Amniotic epithelial cell (primary cell): ENCODE results near the gene TTLL13.
"Not testable (repeated sequence)": the region's sequence is repeated elsewhere in the genome, so short reads cannot be mapped to it uniquely, and the experiment has no call there.

Experiments
- DNase-seq: peaks from one replicate; pipeline ENCODE4 v3.0.0-alpha.2; 2010; ENCODE audit warnings: low read depth

Gene TTLL13

DNA sequence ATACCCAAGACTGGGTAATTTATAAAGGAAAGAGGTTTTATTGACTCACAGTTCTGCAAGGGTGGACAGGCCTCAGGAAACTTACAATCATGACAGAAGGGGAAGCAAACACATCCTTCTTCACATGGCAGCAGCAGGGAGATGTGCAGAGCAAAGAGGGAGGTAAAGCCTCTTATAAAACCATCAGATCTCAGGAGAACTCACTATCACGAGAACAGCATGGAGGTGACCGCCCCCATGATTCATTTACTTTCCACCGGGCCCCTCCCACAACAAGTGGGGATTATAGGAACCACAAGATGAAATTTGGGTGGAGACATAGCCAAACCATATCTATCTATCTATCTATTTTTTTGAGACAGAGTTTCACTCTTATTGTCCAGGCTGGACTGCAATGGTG lies 10.0 kb upstream of the TTLL13 start:
- DNase-seq, result peak; percentile 29

DNA sequence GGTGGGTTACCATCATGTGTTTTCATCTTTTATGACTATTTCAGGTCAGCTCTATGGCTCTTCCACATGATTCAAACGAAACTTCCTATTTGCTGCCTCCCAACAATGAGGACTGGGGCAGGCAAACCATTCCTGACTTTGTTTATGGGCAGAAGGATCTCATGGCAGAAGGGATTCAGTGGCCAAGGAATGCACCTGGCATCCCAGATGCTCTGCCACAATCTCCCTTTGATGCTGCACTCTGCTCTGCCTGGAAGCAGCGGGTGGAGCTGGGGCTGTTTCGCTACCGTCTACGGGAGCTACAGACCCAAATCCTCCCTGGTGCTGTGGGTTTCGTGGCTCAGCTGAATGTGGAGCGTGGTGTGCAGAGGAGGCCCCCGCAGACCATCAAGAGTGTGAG lies 8.5 kb upstream of the TTLL13 start:
- no peak for DNase-seq

DNA sequence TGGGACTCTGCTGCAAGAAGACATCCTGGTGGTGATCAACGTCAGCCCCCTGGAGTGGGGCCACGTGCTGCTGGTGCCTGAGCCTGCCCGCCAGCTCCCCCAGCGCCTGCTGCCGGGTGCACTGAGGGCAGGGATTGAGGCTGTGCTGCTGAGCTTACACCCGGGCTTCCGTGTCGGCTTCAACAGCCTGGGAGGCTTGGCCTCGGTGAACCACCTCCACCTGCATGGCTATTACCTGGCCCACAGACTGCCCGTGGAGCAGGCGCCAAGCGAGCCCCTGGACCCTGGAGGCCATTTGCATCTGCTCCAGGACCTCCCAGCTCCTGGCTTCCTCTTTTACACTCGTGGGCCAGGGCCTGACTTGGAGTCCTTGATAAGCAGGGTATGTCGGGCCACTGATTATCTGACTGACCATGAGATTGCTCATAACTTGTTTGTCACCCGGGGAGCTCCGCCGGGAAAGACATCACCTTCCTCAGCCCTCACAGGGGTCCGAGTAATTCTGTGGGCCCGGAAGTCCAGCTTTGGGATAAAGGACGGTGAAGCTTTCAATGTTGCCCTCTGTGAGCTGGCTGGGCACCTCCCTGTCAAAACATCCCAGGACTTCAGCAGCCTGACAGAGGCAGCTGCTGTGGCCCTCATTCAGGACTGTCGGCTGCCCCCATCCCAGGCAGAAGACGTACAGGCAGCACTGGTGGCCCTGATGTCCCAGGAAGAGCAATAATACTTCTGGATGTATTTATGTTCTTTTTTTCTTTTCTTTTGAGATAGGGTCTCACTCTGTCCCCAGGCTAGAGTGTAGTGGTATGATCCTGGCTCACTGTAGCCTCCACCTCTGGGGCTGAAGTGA lies 7.8 kb upstream of the TTLL13 start:
- no peak for DNase-seq

DNA sequence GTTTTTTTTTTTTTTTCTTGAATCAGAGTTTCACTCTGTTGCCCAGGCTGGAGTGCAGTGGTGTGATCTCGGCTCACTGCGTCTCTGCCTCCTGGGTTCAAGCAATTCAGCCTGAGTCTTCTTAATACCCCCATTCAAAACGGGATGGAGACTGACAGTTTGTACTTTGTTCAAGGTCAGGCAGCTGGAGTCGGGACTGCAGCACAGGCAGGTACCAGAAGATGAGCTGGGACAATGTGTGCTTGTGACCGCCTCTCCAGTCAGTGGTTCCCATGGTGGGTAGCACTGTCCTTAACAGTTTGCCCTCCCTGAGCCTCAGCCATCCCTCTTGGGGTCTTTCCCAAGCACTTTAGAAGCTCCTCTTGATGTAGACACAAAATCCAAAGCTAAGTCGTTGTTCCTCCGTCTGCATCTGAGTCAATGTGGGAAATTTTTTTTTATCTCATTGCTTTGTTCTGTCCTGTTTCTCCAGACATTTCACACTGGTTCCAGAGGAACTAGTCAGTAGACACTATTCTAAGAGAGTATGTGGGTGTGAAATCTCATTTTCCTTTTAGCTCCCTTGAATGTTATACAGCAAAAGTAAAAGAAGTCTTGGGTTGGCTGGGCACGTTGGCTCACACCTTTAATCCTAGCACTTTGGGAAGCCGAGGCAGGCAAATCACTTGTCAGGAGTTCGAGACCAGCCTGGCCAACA lies 5.3 kb upstream of the TTLL13 start:
- DNase-seq, result no peak

DNA sequence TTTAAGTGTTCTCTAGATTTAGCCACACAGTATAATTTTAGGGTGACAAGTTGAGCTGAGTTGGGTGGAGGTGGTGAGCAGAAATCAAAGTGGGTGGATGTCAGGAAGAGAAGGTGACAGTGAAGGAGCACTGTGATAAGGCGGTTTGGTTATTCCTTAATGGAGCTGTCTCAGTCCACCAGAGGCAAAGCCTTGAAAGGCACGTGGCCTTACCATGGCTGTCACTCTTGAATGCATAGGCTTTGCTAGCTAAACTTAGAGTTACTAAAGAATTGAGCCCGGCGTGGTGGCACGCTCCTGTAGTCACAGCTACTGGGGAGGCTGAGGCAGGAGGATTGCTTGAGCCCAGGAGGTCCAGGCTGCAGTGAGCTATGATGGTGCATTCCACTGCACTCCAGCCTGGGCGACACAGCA lies 560 bp upstream of the TTLL13 start:
- no peak for DNase-seq

DNA sequence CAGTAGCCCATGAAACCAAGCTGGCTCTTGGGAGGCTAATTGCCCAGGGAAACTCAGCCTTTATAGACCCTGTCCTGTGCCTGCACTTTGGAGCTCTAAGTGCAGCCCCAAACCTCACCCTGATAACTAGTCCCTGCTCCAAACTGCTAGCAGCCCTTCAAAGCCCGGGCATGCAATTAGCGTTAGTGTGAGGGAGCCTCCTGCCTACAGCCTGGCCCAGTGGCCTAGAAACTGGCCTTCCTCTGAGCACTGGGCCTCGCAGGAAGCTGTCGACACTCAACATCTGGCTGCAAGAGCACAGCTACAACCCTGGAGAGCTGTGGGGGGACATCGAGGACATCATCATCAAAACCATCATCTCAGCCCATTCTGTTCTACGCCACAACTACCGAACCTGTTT lies 8.4 kb downstream of the TTLL13 start:
- no peak for DNase-seq

DNA sequence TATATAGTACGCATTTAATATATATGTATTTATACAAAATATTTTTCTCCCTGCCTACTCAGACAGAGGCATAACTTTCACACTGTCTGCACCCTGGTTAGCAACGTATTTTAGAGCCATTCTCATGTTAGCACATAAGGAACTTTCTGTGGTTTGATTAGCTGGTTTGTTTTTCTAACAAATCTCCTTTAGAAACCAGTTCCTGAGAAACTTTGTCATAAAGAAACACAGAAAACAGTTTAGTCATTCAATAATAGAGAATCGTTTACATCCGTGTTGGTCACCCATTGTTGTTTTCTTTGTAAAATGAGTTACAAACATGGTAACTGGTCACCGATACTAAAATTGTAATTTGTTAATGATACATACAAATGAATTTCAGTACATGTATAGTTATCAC lies 10.2 kb downstream of the TTLL13 start:
- DNase-seq, result no peak

DNA sequence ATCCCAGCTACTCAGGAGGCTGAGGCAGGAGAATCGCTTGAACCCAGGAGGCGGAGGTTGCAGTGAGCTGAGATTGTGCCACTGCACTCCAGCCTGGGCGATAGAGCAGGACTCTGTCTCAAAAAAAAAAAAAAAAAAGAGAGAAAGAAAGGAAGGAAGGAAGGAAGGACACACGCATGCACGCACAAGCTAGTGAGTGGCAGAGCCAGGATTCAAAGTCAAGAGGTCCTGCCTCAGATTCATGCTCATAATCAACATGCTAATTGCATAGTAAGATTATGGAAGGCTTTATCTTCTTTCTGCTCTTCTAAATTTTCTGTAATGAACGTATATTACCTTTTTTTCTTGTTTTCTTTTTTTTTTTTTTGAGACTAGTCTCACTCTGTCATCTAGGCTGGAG lies 11.4 kb downstream of the TTLL13 start:
- DNase-seq, result not testable (repeated sequence)

DNA sequence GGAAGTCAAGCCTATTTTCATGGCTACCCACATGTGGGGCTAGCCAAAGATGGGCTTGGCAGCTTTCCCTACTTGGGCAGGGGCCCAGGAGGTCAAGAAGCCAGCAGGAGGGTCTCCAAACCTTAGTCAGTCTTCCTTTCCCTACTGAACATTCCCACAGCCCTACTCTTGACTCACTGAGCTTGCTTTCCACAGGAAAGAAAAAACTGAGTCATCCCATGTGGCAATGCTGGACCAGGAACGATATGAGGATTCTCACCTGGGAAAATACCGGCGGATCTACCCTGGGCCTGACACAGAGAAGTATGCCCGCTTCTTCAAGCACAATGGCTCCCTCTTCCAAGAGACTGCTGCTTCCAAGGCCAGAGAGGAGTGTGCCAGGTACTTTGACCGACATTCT lies 12.5 kb downstream of the TTLL13 start:
- DNase-seq, result peak; percentile 88

DNA sequence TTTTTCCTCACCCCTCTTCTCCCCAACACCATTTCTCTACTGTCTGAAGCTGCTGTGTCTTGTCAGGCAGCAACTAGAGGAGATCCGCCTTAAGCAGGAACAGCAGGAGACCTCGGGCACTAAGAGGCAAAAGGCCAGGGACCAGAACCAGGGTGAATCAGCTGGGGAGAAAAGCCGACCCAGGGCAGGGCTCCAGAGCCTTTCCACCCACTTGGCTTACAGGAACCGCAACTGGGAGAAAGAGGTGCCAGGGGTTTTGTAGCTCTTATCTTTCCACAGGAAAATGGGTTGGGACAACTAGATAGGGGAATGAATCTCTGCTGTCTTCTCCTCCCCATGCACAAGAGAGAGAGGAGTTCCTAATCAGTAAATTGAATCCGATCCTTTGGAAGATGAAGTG lies 13.1 kb downstream of the TTLL13 start:
- DNase-seq, result peak; percentile 59

DNA sequence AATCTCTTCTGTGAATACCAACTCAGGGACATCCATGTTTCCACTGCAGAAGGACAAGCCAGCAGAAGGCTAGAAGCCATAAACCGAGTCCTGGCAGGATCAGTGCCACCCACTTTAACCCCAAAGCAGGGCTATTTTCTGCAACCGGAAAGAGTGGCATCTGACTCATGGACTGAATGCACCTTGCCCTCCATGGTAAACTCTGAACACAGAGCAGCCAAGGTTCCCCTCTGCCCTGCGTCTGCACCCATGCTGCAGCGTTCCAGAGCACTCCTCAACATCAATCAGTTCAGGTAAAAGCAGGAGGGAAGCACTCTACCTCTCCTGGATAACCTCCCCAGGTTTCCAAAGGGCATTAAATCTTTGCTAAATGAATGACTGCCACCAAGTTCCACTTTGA lies 15.3 kb downstream of the TTLL13 start:
- no peak for DNase-seq

DNA sequence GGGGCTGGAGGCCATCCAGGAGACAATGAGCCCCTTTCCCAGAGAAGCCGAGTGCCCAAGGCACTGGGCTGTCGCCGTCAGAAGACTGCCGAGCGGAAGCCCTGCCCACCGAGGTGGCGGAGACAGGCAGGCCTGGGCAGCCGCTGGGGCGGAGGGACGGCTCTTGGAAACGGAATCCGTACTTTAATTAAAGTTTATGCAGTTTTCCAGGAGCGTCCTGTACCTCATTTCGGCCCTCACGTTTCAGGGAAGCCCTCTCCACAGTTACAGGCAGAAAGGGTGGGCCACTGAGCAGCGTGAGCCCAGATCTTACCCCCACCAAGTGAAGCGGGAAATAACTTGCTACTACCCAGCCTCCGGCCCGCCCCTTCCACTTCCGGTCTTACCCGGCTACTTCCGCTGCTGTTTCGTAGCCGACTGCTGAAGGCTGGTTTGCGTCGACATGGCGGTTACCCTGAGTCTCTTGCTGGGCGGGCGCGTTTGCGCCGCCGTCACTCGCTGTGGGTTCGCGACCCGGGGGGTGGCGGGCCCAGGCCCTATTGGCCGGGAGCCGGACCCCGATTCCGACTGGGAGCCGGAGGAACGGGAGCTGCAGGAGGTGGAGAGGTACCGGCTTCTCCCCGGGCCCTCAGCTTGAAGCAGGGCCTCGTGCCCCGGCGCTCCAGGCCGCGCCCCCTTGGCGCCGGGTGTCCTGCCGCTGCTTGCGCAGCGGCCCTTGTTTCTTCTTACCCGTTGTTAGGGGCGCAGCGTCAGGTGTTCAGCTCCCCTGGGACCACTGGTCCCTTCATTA lies 16.1 kb downstream of the TTLL13 start, which contains the start of gene NGRN:
TSS of gene NGRN (plus strand) at position 402 of the 790 bp plus-strand sequence. CDS start at position 443, 41 bp downstream.
- peak; percentile 87 for DNase-seq

DNA sequence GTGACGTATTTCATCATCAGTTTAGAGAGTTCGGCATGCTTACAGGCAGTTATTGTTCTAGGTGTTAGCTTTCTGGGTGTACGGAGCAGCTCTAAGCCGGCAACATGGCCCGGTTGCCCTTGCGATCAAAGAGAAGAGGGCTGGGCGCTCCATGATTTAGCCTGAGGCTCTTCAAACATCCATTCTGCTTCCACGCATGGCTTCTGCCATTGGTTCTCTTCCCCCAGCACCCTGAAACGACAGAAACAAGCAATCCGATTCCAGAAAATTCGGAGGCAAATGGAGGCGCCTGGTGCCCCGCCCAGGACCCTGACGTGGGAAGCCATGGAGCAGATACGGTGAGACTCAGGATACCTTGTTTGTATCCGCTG lies 16.7 kb downstream of the TTLL13 start:
- peak; percentile 20 for DNase-seq

DNA sequence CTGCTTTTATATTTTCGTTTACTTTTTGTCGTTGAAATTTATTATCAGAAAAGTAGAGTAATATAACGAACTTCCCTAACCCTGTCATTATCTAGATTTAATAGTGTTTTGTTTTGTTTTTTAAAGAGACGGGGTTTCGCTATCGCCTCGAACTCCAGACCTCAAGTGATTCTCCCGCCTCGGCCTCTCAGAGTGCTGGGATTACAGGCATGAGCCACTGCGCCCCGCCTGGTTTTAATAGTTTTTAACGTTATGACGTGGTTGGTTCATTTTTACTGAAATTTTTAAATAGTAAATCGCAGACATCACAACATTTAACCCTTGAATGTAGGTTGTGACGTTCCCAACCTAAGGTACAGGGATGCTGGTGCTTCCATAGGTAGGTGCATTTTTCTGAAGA lies 17.1 kb downstream of the TTLL13 start:
- no peak for DNase-seq

DNA sequence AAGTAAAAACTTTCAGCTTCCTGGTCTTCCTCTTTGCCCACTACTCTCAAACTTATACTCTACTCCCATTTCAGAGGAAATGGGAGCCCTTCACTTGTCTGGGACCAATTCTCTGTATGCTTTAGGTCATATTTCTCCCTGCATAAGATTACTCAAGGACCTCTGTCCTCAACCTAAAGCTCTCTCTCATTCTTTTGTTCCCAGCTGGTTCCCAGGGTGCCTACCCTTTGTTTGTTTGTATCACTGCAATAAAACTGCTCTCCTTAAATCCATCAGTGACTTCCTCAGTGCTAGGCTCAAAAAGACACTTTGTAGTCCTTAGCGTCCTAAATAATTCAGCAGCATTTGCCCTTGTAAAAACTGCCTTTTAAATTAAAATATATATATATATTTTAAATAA lies 19.1 kb downstream of the TTLL13 start:
- DNase-seq, result no peak

DNA sequence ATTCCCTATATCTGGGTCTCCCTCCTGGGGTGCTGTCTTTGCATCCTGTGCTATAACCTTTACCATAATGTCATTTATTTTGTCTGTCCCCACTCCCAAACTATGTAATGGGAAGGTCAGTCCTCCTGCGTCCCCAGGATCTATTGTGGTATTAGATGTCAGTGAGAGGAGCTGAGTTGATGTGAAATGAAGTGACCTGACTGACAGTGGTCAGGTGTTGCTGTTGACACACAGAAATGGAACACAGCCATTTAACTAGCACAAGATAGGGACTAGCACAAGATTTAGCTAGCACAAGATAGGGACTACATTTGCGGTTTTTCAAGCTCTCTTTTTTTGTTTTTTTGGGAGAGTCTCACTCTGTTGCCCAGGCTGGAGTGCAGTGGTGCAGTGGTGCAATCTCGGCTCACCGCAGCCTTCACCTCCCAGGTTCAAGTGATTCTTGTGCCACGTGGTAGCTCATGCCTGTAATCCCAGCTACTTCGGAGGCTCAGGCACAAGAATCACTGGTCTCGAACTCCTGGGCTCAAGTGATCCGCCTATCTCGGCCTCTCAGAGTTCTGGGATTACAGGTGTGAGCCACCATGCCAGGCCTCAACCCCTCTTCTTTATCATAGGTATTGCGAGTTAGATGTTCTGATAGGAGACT lies 21.3 kb downstream of the TTLL13 start:
- DNase-seq, result no peak

DNA sequence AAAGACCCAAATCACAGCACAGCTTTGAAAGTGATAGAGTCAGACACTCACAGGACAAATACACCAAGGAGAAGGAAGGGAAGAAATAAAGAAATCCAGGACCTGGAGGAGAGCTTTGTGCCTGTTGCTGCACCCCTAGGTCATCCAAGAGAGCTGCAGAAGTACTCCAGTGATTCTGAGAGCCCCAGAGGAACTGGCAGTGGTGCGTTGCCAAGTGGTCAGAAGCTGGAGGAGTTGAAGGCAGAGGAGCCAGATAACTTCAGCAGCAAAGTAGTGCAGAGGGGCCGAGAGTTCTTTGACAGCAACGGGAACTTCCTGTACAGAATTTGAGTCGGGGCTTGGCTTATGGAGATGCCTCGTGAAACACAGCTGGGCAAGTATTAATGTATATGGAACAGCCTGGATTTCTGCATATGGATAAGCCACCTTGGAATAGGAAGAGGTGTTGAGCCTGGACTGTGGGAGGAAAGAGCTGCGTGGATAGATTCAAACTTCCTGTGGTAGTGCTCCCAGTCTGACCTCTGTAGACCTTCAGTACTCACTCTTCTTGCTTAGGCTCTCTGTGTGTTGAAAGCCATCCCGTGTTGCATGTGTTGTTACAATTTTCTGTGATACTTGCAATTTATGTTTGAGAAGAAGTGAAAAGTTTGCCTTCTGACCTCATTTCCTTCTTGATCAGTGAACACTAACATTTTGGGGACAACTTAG lies 22.3 kb downstream of the TTLL13 start:
- DNase-seq, result no peak

DNA sequence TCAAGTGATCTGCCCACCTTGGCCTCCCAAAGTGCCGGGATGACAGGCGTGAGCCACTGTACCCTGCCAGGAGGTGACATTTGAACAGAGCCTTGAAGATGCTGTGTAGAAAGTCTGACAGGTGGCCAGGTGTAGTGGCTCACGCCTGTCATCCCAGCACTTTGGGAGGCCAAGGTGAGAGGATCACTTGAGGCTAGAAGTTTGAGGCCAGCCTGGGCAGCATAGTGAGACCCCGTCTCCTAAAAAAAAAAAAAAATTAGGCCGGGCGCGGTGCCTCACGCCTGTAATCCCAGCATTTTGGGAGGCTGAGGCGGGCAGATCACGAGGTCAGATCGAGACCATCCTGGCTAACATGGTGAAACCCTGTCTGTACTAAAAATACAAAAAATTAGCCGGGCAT lies 29.1 kb downstream of the TTLL13 start:
- not testable (repeated sequence) for DNase-seq

DNA sequence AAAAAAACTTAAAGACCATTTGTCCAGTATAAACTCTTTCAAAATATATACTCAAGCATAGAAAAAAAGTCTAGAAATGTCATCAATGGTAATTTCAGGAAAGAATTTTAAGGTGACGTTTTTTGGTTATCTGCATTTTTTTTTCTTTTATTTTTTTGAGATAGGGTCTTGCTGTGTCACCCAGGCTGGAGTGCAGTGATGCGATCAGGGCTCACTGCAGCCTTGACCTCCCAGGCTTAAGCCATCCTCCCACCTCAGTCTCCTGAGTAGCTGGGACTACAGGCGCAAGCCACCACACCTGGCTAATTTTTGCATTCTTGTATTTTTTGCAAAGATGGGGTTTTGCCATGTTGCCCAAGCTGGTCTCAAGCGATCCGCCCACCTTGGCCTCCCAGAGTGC lies 31.4 kb downstream of the TTLL13 start:
- not testable (repeated sequence) for DNase-seq

DNA sequence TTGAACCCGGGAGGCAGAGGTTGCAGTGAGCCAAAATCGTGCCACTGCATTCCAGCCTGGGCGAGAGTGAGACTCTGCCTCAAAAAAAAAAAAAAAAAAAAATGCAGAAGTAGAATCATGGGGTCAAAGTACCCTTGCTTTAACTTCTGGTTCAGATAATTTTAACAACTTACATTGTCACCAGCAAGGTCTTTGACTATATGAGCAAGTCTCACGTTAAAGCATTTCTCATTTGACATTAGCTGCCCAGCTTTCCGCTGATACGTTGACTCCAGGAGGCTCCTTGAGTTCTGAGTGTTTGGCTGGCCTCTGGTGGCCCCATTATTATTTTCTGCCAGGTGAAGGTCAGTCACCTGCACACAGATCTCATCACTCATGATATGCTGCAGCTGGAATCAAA lies 32.3 kb downstream of the TTLL13 start:
- not testable (repeated sequence) for DNase-seq

DNA sequence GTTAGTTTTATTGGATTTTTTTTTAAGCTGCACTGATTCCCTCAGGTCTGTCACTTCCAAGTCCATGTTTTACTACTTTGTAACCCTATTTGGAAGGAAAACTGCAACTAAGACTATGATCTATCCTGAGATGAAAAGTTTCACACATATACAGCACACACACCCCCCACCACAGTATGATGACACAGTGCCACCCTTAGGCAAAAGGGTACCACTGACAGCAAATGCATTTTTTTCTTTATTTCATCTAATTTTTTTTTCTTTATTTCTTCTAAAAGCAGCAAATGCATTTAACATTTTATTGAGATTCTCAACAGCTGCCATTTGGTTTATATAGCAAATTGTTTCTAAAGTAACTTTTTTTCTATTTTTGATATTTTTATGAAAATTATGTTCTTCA lies 37.3 kb downstream of the TTLL13 start:
- DNase-seq, result peak; percentile 41

DNA sequence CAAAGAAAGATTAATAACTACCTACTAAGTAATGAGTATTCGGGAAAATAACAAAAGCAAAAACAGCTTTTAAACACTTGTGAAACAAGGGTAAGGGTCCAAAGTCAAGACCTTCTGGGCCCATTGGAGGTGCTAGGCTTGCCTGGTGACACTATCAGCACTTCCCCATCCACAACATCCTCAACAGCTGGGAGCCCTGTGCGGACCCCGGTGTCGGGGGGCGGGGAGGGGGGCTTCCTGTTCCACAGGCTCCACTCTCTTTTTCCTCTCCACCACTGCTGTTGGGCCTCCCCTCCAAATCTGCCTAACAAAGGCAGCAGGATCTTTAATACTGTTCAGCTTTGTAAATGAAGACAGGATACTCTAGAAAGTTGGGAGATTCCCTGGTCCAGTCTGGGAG lies 37.7 kb downstream of the TTLL13 start:
- DNase-seq, result no peak
